Progenitor cell of endocrine pancreas (in vitro differentiated cells): ENCODE data around the gene PPM1G. TPM values are rescaled to one million over a fixed set of nuclear protein-coding genes. Genes with fewer than 3 reads are reported as not detected.
A peak's percentile ranks its signal among the peaks of the same experiment; 100 is the strongest.

Experiments used
- DNase-seq: peaks from one replicate; pipeline ENCODE4 v3.0.0; 2021; ENCODE audit warnings: low spot score; ENCODE audit not compliant: unreplicated experiment
- H3K27ac Mint-ChIP-seq: 2 replicates; pipeline ENCODE4 v1.8.0; 2021; ENCODE audit warnings: mild to moderate bottlenecking, moderate library complexity, mixed read lengths
- H3K27me3 Mint-ChIP-seq: 2 replicates; pipeline ENCODE4 v1.8.0; 2021; ENCODE audit warnings: mixed read lengths
- H3K36me3 Mint-ChIP-seq: 2 replicates; pipeline ENCODE4 v1.8.0; 2022; ENCODE audit warnings: mixed read lengths; ENCODE audit not compliant: insufficient read depth
- H3K4me1 Mint-ChIP-seq: 2 replicates; pipeline ENCODE4 v1.8.0; 2021; ENCODE audit warnings: low read depth, mixed read lengths
- H3K4me3 Mint-ChIP-seq: 2 replicates; pipeline ENCODE4 v1.8.0; 2021; ENCODE audit warnings: low read depth, mild to moderate bottlenecking, moderate library complexity, mixed read lengths
- H3K9me3 Mint-ChIP-seq: 2 replicates; pipeline ENCODE4 v1.8.0; 2021; ENCODE audit warnings: low read depth, mixed read lengths
- total RNA-seq: library from RNA; stranded (reverse); gene quantifications from 2 replicates; pipeline ENCODE4 v1.2.1, GENCODE V29; 2021
- TF ChIP-seq, protein P1 (sequence below): fragments of 200-600 bp; sonication (generic); IDR thresholded peaks from one replicate; pipeline ENCODE4 v1.5.0; 2021; ENCODE audit warnings: antibody characterized with exemption, mild to moderate bottlenecking; ENCODE audit not compliant: unreplicated experiment

Gene PPM1G
- total RNA-seq, 1 donor from 2014 or later = 105 TPM

- Mint-ChIP-seq H3K4me1 (peaks cover 18% of the 10 kb centered on the region), H3K27ac (peak overlapping the region; percentile 95), H3K27me3 (peaks cover 7% of the 10 kb centered on the region), H3K9me3 (peaks cover 4% of the 10 kb centered on the region), H3K36me3 (peaks cover 8% of the 10 kb centered on the region), H3K4me3 (peak overlapping the region; percentile 88)
- no peak for DNase-seq
- TF ChIP-seq, protein P1, sequence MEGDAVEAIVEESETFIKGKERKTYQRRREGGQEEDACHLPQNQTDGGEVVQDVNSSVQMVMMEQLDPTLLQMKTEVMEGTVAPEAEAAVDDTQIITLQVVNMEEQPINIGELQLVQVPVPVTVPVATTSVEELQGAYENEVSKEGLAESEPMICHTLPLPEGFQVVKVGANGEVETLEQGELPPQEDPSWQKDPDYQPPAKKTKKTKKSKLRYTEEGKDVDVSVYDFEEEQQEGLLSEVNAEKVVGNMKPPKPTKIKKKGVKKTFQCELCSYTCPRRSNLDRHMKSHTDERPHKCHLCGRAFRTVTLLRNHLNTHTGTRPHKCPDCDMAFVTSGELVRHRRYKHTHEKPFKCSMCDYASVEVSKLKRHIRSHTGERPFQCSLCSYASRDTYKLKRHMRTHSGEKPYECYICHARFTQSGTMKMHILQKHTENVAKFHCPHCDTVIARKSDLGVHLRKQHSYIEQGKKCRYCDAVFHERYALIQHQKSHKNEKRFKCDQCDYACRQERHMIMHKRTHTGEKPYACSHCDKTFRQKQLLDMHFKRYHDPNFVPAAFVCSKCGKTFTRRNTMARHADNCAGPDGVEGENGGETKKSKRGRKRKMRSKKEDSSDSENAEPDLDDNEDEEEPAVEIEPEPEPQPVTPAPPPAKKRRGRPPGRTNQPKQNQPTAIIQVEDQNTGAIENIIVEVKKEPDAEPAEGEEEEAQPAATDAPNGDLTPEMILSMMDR = no peak
Measured at GRCh38 chr2:27408601-27409320, 630 bp downstream of the PPM1G start.

GRCh38 chr2:27407798-27408491, 1.4 kb downstream of the PPM1G start:
- Mint-ChIP-seq H3K4me3 (peak overlapping the region; percentile 88), H3K4me1 (peaks cover 18% of the 10 kb centered on the region), H3K36me3 (peaks cover 8% of the 10 kb centered on the region), H3K27me3 (peaks cover 7% of the 10 kb centered on the region), H3K27ac (peak overlapping the region; percentile 95), H3K9me3 (peaks cover 4% of the 10 kb centered on the region)
- TF ChIP-seq, protein P1 = peak; percentile 70
- DNase-seq = peak; percentile 19

DNA sequence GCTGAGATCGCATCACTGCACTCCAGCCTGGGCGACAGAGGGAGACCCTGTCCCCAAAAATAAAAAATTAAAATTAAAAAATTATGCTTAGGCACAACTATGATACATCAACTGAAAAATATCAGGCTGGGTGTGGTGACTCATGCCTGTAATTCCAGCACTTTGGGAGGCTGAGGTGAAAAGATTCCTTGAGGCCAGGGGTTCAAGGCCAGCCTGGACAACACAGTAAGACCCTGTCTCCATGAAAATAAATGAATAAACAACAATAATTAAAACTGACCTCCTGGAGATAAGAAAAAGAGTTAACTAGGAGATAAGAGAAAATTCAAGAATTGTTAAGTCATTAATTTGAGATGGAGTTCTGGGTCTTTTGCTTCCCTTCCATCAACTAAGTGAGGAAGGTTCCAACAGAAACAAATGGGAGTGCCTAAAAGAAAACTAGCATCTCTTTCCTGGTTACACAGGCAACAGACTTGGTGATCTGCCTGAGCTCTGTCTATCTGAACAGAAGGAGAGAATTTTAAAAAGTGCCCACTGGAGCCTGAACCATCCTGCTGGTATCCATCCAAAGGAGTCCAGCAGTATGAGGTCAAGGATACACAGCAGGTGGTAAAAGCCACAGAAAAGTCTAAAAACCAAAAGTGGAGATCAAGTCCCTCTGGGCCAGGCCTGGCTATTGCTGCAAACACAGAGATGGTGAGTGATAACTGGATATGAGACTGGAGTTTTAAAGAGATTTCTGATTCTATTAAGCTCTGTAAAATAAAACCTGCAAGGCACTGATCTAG, 8.8 kb downstream of the PPM1G start:
- no peaks in the 10 kb centered on the region for H3K4me1 Mint-ChIP-seq
- H3K27me3 Mint-ChIP-seq = no peaks in the 10 kb centered on the region
- H3K36me3 Mint-ChIP-seq = peaks cover 1% of the 10 kb centered on the region
- H3K9me3 Mint-ChIP-seq = no peaks in the 10 kb centered on the region
- DNase-seq = no peak
- no peak overlapping the region for H3K4me3 Mint-ChIP-seq
- TF ChIP-seq, protein P1 = no peak
- H3K27ac Mint-ChIP-seq = peak overlapping the region; percentile 38

- Mint-ChIP-seq H3K4me1 (no peaks in the 10 kb centered on the region), H3K4me3 (no peak overlapping the region), H3K36me3 (peaks cover 1% of the 10 kb centered on the region), H3K27ac (no peak overlapping the region), H3K27me3 (no peaks in the 10 kb centered on the region), H3K9me3 (no peaks in the 10 kb centered on the region)
- DNase-seq = no peak
- TF ChIP-seq, protein P1 = no peak
Measured at GRCh38 chr2:27398962-27399361, 10.4 kb downstream of the PPM1G start.

DNA sequence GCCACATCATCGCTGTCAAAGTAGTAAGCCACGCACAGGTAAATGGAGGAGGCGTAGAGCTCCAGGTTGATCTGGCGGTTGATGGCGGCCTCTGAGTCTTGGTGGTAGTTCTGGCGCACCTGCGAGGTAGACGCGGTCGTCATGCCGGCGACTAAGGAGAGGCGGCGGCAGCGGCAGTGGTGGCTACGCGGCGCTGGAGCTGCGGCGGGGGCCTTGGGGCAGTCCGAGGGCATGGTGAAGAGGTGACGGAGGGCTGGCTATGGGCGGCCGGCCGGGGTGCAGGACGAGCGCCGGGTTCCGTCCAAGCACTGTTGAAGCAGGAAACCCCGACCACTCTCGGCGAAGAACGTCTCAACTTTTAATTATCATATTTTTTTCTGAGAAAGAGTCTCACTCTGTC, 16.2 kb downstream of the PPM1G start:
- Mint-ChIP-seq H3K4me1 (no peaks in the 10 kb centered on the region), H3K27ac (no peak overlapping the region), H3K36me3 (peaks cover 13% of the 10 kb centered on the region), H3K27me3 (no peaks in the 10 kb centered on the region), H3K9me3 (no peaks in the 10 kb centered on the region), H3K4me3 (no peak overlapping the region)
- TF ChIP-seq, protein P1 = no peak
- DNase-seq = no peak
